Stimulated activated naive CD8-positive, alpha-beta T cell treated with anti-CD3 and anti-CD28 coated beads, Interleukin-15, Interleukin-2, amounts not matched to agents 100 ng/mL and 50 ng/mL, for 24 hours (primary cell): ENCODE data around the gene TSPAN10.
"Not testable (repeated sequence)": the region's sequence is repeated elsewhere in the genome, so short reads cannot be mapped to it uniquely, and the experiment has no call there.

Source experiments
- H3K27ac Mint-ChIP-seq: one replicate; pipeline ENCODE4 v1.8.0; 2021; ENCODE audit warnings: mild to moderate bottlenecking, mixed read lengths
- H3K27me3 Mint-ChIP-seq: one replicate; pipeline ENCODE4 v1.8.0; 2021; ENCODE audit warnings: mixed read lengths
- H3K36me3 Mint-ChIP-seq: one replicate; pipeline ENCODE4 v1.8.0; 2021; ENCODE audit warnings: low read depth, mixed read lengths
- H3K4me1 Mint-ChIP-seq: one replicate; pipeline ENCODE4 v1.8.0; 2021; ENCODE audit warnings: low read depth, mixed read lengths
- H3K4me3 Mint-ChIP-seq: one replicate; pipeline ENCODE4 v1.8.0; 2021; ENCODE audit warnings: mild to moderate bottlenecking, mixed read lengths
- H3K9me3 Mint-ChIP-seq: one replicate; pipeline ENCODE4 v1.8.0; 2021; ENCODE audit warnings: mixed read lengths

Gene TSPAN10

GRCh38 chr17:81666092-81666341 is 29.0 kb downstream of the TSPAN10 start:
- H3K4me1 Mint-ChIP-seq, result peaks cover 48% of the 10 kb centered on the region
- H3K27me3 Mint-ChIP-seq, result no peaks in the 10 kb centered on the region
- H3K9me3 Mint-ChIP-seq, result no peaks in the 10 kb centered on the region
- H3K4me3 Mint-ChIP-seq, result peak overlapping the region; percentile 94
- peaks cover 39% of the 10 kb centered on the region for H3K36me3 Mint-ChIP-seq
- peak overlapping the region; percentile 96 for H3K27ac Mint-ChIP-seq

- H3K4me3 Mint-ChIP-seq, result peak within 1 kb of the TSS; percentile 94
- peak within 1 kb of the TSS; percentile 96 for H3K27ac Mint-ChIP-seq
- H3K27me3 Mint-ChIP-seq, result no peaks in the 10 kb centered on the region
- peaks cover 48% of the 10 kb centered on the region for H3K4me1 Mint-ChIP-seq
- H3K9me3 Mint-ChIP-seq, result no peaks in the 10 kb centered on the region
- peaks cover 44% of the 10 kb centered on the region for H3K36me3 Mint-ChIP-seq
These were observed 29.6 kb downstream of the TSPAN10 start, which contains the start of the genes CCDC137 and OXLD1 for GRCh38 chr17:81666342-81667191. Gene CCDC137, plus strand, starts transcription at chr17:81666737. Its CDS starts 30 bp downstream, at chr17:81666767. Gene OXLD1, minus strand, starts transcription at chr17:81666605. Its CDS starts 28 bp downstream, at chr17:81666577.

- Mint-ChIP-seq H3K4me1 (peaks cover 44% of the 10 kb centered on the region), H3K4me3 (peak overlapping the region; percentile 94), H3K27ac (peak overlapping the region; percentile 92), H3K27me3 (no peaks in the 10 kb centered on the region), H3K9me3 (no peaks in the 10 kb centered on the region), H3K36me3 (peaks cover 54% of the 10 kb centered on the region)
These were observed 30.8 kb downstream of the TSPAN10 start for GRCh38 chr17:81667754-81668153.

GRCh38 chr17:81672504-81672903 is 35.5 kb downstream of the TSPAN10 start:
- peaks cover 19% of the 10 kb centered on the region for H3K4me1 Mint-ChIP-seq
- no peak overlapping the region for H3K27ac Mint-ChIP-seq
- peaks cover 39% of the 10 kb centered on the region for H3K36me3 Mint-ChIP-seq
- no peaks in the 10 kb centered on the region for H3K9me3 Mint-ChIP-seq
- H3K4me3 Mint-ChIP-seq, result no peak overlapping the region
- no peaks in the 10 kb centered on the region for H3K27me3 Mint-ChIP-seq

- H3K4me3 Mint-ChIP-seq, result no peak overlapping the region
- peaks cover 14% of the 10 kb centered on the region for H3K4me1 Mint-ChIP-seq
- H3K27ac Mint-ChIP-seq, result no peak overlapping the region
- no peaks in the 10 kb centered on the region for H3K27me3 Mint-ChIP-seq
- H3K36me3 Mint-ChIP-seq, result peaks cover 35% of the 10 kb centered on the region
- H3K9me3 Mint-ChIP-seq, result no peaks in the 10 kb centered on the region
These were observed 36.0 kb downstream of the TSPAN10 start for GRCh38 chr17:81672954-81673353.

- Mint-ChIP-seq H3K27ac (no peak overlapping the region), H3K9me3 (no peaks in the 10 kb centered on the region), H3K36me3 (peaks cover 29% of the 10 kb centered on the region), H3K4me3 (no peak overlapping the region), H3K27me3 (no peaks in the 10 kb centered on the region), H3K4me1 (peaks cover 9% of the 10 kb centered on the region)
These were observed 36.7 kb downstream of the TSPAN10 start for GRCh38 chr17:81673561-81674258.

- H3K36me3 Mint-ChIP-seq, result peaks cover 24% of the 10 kb centered on the region
- H3K4me1 Mint-ChIP-seq, H3K9me3 Mint-ChIP-seq, H3K4me3 Mint-ChIP-seq, H3K27ac Mint-ChIP-seq, H3K27me3 Mint-ChIP-seq: not testable (repeated sequence)
These were observed 38.7 kb downstream of the TSPAN10 start for GRCh38 chr17:81675515-81676221.

- Mint-ChIP-seq H3K4me1 (peaks cover 5% of the 10 kb centered on the region), H3K27ac (no peak overlapping the region), H3K4me3 (no peak overlapping the region), H3K36me3 (peaks cover 19% of the 10 kb centered on the region), H3K27me3 (no peaks in the 10 kb centered on the region), H3K9me3 (no peaks in the 10 kb centered on the region)
These were observed 39.9 kb downstream of the TSPAN10 start for GRCh38 chr17:81676906-81677305.

GRCh38 chr17:81680150-81680549 is 43.2 kb downstream of the TSPAN10 start:
- H3K4me1 Mint-ChIP-seq, result peaks cover 27% of the 10 kb centered on the region
- peaks cover 15% of the 10 kb centered on the region for H3K36me3 Mint-ChIP-seq
- no peaks in the 10 kb centered on the region for H3K27me3 Mint-ChIP-seq
- H3K4me3 Mint-ChIP-seq, result no peak overlapping the region
- H3K27ac Mint-ChIP-seq, result no peak overlapping the region
- no peaks in the 10 kb centered on the region for H3K9me3 Mint-ChIP-seq

GRCh38 chr17:81681672-81682071 is 44.7 kb downstream of the TSPAN10 start:
- H3K36me3 Mint-ChIP-seq, result peaks cover 23% of the 10 kb centered on the region
- H3K9me3 Mint-ChIP-seq, result no peaks in the 10 kb centered on the region
- no peak overlapping the region for H3K4me3 Mint-ChIP-seq
- no peak overlapping the region for H3K27ac Mint-ChIP-seq
- no peaks in the 10 kb centered on the region for H3K27me3 Mint-ChIP-seq
- peaks cover 29% of the 10 kb centered on the region for H3K4me1 Mint-ChIP-seq

- H3K36me3 Mint-ChIP-seq, result peaks cover 32% of the 10 kb centered on the region
- H3K9me3 Mint-ChIP-seq, result no peaks in the 10 kb centered on the region
- H3K27me3 Mint-ChIP-seq, result no peaks in the 10 kb centered on the region
- H3K4me1 Mint-ChIP-seq, result peaks cover 35% of the 10 kb centered on the region
- peak overlapping the region; percentile 87 for H3K27ac Mint-ChIP-seq
- peak overlapping the region; percentile 94 for H3K4me3 Mint-ChIP-seq
These were observed 45.7 kb downstream of the TSPAN10 start for GRCh38 chr17:81682565-81683207.

- H3K27ac Mint-ChIP-seq, result peak overlapping the region; percentile 92
- H3K27me3 Mint-ChIP-seq, result no peaks in the 10 kb centered on the region
- H3K9me3 Mint-ChIP-seq, result no peaks in the 10 kb centered on the region
- peak overlapping the region; percentile 94 for H3K4me3 Mint-ChIP-seq
- H3K4me1 Mint-ChIP-seq, result peaks cover 35% of the 10 kb centered on the region
- peaks cover 32% of the 10 kb centered on the region for H3K36me3 Mint-ChIP-seq
These were observed 46.2 kb downstream of the TSPAN10 start for GRCh38 chr17:81683208-81683583.

GRCh38 chr17:81683584-81684441 is 46.8 kb downstream of the TSPAN10 start, which contains the start of the genes ARL16 and HGS:
Gene ARL16, minus strand, starts transcription at chr17:81683797. Its CDS starts 44 bp downstream, at chr17:81683753.
Gene HGS, plus strand, starts transcription at chr17:81684011. Its CDS starts 56 bp downstream, at chr17:81684067.
- peak within 1 kb of the TSS; percentile 94 for H3K4me3 Mint-ChIP-seq
- H3K4me1 Mint-ChIP-seq, result peaks cover 35% of the 10 kb centered on the region
- no peaks in the 10 kb centered on the region for H3K27me3 Mint-ChIP-seq
- peak within 1 kb of the TSS; percentile 92 for H3K27ac Mint-ChIP-seq
- peaks cover 36% of the 10 kb centered on the region for H3K36me3 Mint-ChIP-seq
- no peaks in the 10 kb centered on the region for H3K9me3 Mint-ChIP-seq

- Mint-ChIP-seq H3K4me3 (peak overlapping the region; percentile 94), H3K36me3 (peaks cover 42% of the 10 kb centered on the region), H3K27ac (peak overlapping the region; percentile 88), H3K9me3 (no peaks in the 10 kb centered on the region), H3K27me3 (no peaks in the 10 kb centered on the region), H3K4me1 (peaks cover 35% of the 10 kb centered on the region)
These were observed 47.5 kb downstream of the TSPAN10 start for GRCh38 chr17:81684442-81684911.
